SK-N-MC (cell line): ENCODE data around the gene KDELR1.

Experiments used
- DNase-seq: peaks from one replicate; pipeline ENCODE4 v3.0.0-alpha.2; 2011; ENCODE audit warnings: low read depth, low spot score
- H3K27ac ChIP-seq: fragments of 200-600 bp; sonication (generic); 2 replicates; pipeline ENCODE4 v1.5.1; 2016; ENCODE audit warnings: mixed run types
- H3K36me3 ChIP-seq: fragments of 200-600 bp; sonication (generic); 2 replicates; pipeline ENCODE4 v1.6.1; 2017; ENCODE audit warnings: antibody characterized with exemption, low read length, mixed read lengths; ENCODE audit not compliant: insufficient read depth
- H3K4me3 ChIP-seq: fragments of 200-600 bp; sonication (generic); 2 replicates; pipeline ENCODE4 v1.5.1; 2016
- H3K9ac ChIP-seq: fragments of 200-600 bp; sonication (generic); 2 replicates; pipeline ENCODE4 v1.8.0; 2017; ENCODE audit warnings: mixed run types, mixed read lengths; ENCODE audit not compliant: insufficient read length
- H3K9me3 ChIP-seq: fragments of 200-600 bp; sonication (generic); 2 replicates; pipeline ENCODE4 v1.6.1; 2017; ENCODE audit warnings: low read depth, mild to moderate bottlenecking, antibody characterized with exemption, low read length, moderate library complexity, mixed read lengths
- EZH2 ChIP-seq: fragments of 200-600 bp; sonication (generic); IDR thresholded peaks from one replicate; pipeline ENCODE4 v1.6.1; 2017; ENCODE audit warnings: antibody characterized with exemption
- FOXP2 ChIP-seq: optimal IDR thresholded peaks from 2 replicates; pipeline ENCODE3; 2011; ENCODE audit warnings: mild to moderate bottlenecking, moderate library complexity; ENCODE audit not compliant: insufficient read depth; ENCODE audit errors: extremely low read length, control extremely low read depth
- POLR2AphosphoS5 ChIP-seq: IDR thresholded peaks from 2 replicates; pipeline ENCODE4 v1.6.1; 2012; ENCODE audit warnings: mild to moderate bottlenecking, low read depth, low read length, borderline replicate concordance

Gene KDELR1

DNA sequence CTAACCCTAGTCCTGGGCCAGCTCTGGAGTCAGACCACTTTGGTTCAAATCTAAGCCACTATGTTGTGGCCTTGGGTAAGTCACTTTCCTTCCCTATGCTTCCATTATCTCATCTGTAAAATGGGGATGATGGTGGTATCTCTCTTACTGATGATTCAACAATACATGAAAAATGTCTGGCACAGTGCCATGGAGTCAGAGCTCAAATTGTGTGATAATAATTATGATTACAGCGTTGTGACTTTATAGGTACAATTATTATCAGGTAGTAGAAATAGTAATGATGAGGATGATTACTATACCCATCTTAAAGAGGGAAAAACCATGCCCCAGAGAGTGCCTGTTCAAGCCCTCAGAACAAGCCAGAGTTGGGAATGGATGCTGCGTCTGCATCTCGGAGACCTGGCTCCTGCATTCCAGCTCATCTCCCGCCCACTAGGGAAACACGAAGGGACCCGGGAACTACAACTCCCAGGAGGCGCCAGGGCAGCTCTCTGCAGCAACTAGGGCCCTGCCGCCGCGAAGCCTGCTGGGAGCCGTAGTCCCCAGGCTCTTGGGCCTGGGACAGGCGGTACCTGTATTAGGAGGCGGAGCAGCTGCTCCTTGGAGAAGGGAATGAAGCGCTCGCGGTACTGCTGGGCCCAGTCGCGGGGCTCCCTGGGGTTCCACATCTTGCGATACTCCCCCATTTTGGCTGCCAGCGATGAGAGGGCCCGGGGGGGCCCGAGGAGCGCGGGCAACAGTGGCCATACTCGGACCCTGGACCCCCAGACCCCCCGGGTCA is 28.4 kb downstream of the KDELR1 start:
- Histone ChIP-seq H3K9me3 (no peaks in the 10 kb centered on the region), H3K36me3 (no peaks in the 10 kb centered on the region), H3K4me3 (peak overlapping the region; percentile 88), H3K27ac (peak overlapping the region; percentile 88), H3K9ac (peak overlapping the region; percentile 86)
- peak; percentile 78 for DNase-seq
- peak; percentile 46; the same call in 1 of the 2 replicates for TF ChIP-seq POLR2AphosphoS5
- TF ChIP-seq EZH2 = no peak
- TF ChIP-seq FOXP2 = no peak

DNA sequence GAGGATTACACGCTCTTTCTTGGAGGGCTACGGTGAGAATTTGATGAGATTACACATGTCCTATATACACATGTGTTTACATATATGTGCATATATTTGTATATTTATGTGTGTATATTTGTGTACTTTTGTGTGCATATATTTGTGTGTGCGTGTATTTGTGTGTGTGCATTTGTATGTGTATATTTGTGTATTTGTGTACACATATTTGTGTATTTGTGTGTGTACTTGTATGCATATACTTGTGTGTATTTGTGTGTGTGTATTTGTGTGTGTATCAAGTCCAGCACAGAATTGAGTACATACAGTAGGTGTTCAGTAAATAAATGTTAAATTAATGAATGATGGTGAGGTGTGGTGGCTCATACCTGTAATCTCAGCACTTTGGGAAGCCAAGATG is 29.4 kb downstream of the KDELR1 start:
- TF ChIP-seq EZH2 (no peak), FOXP2 (no peak), POLR2AphosphoS5 (no peak)
- Histone ChIP-seq H3K27ac (no peak overlapping the region), H3K36me3 (no peaks in the 10 kb centered on the region), H3K9me3 (no peaks in the 10 kb centered on the region), H3K9ac (no peak overlapping the region), H3K4me3 (no peak overlapping the region)
- DNase-seq = no peak

DNA sequence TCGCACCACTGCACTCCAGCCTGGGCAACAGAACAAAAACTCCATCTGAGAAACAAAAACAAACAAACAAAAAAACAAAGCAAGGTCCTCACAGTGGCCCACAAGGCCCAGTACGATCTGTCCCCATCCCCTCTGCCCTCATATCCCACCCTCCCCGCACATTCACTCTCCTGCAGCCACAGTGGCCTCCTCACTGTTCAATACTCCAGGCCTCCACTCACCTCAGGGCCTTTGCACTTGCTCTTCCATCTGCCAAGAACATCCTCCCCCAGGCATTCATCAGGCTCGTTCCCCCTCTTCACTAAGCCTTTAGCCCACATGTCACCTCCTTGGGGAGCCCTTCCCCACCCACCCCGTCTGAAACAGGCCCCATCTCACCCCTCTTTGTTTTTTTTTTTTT is 32.2 kb downstream of the KDELR1 start:
- H3K4me3 ChIP-seq = no peak overlapping the region
- H3K36me3 ChIP-seq = no peaks in the 10 kb centered on the region
- no peak overlapping the region for H3K9ac ChIP-seq
- no peaks in the 10 kb centered on the region for H3K9me3 ChIP-seq
- no peak overlapping the region for H3K27ac ChIP-seq
- TF ChIP-seq FOXP2 (no peak), EZH2 (no peak), POLR2AphosphoS5 (no peak)
- DNase-seq = no peak

DNA sequence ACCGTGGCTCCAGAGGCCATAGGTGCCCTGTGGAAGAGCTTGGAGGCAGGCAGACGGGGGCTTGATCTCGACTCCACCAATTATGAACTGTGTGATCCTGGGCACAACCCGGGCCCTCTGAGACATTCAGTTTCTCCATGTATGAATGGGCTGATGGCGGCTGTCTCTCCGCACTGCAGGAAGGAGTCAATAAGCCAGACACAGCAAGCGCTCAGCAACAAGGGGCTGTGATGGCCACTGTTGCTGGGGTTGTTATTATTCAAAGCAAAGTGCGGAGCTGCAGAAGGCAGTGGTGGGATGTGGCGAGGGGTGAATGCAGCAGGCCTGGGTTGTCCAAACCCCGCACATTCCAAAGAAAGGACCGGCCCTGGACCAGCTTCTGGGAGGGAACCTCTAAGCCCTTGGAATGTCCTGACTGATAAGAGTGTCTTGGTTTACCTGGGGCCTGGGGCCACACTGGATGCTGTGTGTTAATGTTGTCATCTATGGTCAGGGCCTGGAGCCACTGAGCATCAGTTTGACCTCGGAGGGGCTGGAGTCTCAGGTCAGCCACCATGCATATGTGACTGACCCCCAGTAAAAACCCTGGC is 35.9 kb downstream of the KDELR1 start:
- TF ChIP-seq EZH2 (no peak), FOXP2 (no peak), POLR2AphosphoS5 (no peak)
- no peak overlapping the region for H3K27ac ChIP-seq
- no peak overlapping the region for H3K9ac ChIP-seq
- no peak for DNase-seq
- H3K4me3 ChIP-seq = no peak overlapping the region
- H3K36me3 ChIP-seq = no peaks in the 10 kb centered on the region
- H3K9me3 ChIP-seq = no peaks in the 10 kb centered on the region

DNA sequence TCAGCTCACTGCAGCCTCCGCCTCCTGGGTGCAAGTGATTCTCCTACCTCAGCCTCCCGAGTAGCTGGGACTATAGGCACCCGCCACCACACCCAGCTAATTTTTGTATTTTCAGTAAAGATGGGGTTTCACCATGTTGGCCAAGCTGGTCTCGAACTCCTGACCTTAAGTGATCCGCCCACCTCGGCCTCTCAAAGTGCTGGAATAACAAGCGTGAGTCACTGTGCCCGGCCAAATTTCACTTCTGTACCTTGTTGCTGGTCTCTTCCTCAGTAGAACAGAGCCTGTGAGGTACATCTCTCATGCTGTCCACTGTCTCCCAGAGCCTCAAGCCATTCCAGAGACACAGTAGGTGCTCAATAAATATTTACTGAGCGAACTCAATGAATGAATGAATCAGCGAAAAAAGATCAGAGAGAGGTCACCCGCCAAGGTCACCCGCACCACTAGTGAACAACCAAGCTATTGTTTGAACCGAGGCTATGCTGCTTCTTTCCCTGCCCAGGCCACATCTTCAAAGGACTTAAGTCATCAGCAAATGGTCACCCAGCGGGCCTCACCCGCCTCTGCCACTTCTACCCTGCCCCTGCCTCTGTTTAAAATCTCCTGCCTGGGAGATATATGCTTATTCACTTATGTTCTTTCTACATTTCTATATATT is 36.9 kb downstream of the KDELR1 start:
- no peak for DNase-seq
- H3K27ac ChIP-seq = no peak overlapping the region
- H3K4me3 ChIP-seq = no peak overlapping the region
- H3K36me3 ChIP-seq = no peaks in the 10 kb centered on the region
- no peak overlapping the region for H3K9ac ChIP-seq
- H3K9me3 ChIP-seq = no peaks in the 10 kb centered on the region
- no peak for TF ChIP-seq POLR2AphosphoS5
- no peak for TF ChIP-seq FOXP2
- TF ChIP-seq EZH2 = no peak

DNA sequence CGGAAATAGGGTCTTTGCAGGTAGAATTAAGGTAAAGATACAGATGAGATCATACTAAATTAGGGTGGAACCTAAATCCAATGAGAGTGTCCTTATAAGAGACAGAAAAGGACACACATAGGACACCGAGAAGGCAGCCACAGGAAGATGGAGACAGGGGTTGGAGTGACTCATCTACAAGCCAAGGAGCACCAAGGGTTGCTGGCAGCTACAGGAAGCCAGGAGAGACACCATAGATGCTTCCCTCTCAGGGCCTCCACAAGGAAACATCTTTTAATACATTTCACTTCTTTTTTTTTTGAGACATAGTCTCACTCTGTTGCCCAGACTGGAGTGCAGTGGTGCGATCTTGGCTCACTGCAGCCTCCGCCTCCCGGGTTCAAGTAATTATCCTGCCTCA is 37.7 kb downstream of the KDELR1 start:
- DNase-seq = no peak
- no peaks in the 10 kb centered on the region for H3K36me3 ChIP-seq
- TF ChIP-seq FOXP2 (no peak), POLR2AphosphoS5 (no peak), EZH2 (no peak)
- H3K9me3 ChIP-seq = no peaks in the 10 kb centered on the region
- no peak overlapping the region for H3K9ac ChIP-seq
- H3K27ac ChIP-seq = no peak overlapping the region
- H3K4me3 ChIP-seq = no peak overlapping the region

DNA sequence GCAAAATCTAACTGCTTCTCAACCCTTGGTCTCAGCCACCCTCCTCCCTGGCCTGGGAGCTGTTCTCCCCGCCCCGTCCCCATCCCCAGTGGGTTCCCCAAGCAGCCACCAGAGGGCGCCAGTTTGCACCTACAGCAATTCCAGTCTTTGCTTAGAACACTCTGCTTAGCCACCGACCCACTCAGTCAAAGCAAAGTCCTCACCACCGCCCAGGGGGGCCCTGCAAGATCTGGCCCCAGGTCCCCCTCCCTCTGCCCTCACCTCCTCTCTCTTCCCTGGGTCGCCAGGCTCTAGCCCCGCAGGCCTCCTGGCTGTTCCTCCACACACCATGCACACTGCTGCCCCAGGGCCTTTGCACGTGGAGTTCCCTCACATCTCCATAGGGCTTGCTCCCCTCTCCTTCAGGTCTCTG is 40.0 kb downstream of the KDELR1 start:
- Histone ChIP-seq H3K9ac (no peak overlapping the region), H3K27ac (no peak overlapping the region), H3K4me3 (no peak overlapping the region), H3K36me3 (no peaks in the 10 kb centered on the region), H3K9me3 (no peaks in the 10 kb centered on the region)
- TF ChIP-seq EZH2 (no peak), FOXP2 (no peak), POLR2AphosphoS5 (no peak)
- DNase-seq = no peak

DNA sequence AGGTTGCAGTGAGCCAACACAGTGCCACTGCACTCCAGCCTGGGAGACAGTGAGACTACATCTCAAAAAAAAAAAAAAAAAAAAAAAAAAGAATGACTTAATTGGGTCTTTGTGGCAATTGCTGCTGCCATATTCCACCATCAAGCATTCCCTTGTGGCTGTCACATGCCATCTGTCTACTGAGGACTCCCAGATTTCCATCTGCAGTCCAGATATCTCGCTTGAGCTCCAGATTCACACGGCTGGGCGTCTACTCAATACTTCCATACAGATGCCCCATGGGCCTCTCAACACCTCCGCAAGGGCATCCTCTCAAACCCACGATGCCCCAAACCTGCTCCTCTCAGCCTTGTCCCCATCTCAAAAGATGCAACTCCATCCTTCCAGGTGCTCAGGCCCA is 40.5 kb downstream of the KDELR1 start:
- no peak for TF ChIP-seq EZH2
- TF ChIP-seq POLR2AphosphoS5 = no peak
- no peak for TF ChIP-seq FOXP2
- H3K27ac ChIP-seq = no peak overlapping the region
- no peaks in the 10 kb centered on the region for H3K36me3 ChIP-seq
- H3K9ac ChIP-seq = no peak overlapping the region
- DNase-seq = no peak
- H3K4me3 ChIP-seq = no peak overlapping the region
- no peaks in the 10 kb centered on the region for H3K9me3 ChIP-seq

DNA sequence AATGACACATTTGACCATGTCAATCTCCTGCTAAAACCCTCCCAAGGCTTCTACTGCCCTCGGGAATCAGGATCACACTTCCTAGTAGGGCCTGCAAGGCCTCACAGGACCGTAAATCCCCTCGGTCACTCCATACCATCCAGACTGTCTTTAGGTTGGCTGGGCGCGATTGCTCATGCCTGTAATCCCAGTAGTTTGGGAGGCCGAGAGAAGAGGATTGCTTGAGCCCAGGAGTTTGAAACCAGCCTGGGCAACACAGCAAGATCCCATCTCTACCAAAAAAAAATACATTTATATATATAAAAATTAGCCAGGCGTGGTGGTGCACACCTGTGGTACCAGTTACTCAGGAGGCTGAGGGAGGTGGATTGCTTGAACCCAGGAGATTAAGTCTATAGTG is 42.6 kb downstream of the KDELR1 start:
- TF ChIP-seq POLR2AphosphoS5 = no peak
- no peak for TF ChIP-seq FOXP2
- no peak for TF ChIP-seq EZH2
- Histone ChIP-seq H3K9me3 (no peaks in the 10 kb centered on the region), H3K4me3 (no peak overlapping the region), H3K9ac (no peak overlapping the region), H3K27ac (no peak overlapping the region), H3K36me3 (no peaks in the 10 kb centered on the region)
- no peak for DNase-seq
